GM19328 (cell line): ENCODE measurements around the gene THSD7A.

Source experiments
- ATAC-seq: cut with Tn5 transposase; IDR thresholded peaks from one replicate; pipeline ENCODE4 v1.9.1; 2021; ENCODE audit warnings: mild to moderate bottlenecking, moderate library complexity; ENCODE audit not compliant: unreplicated experiment

The THSD7A gene

DNA sequence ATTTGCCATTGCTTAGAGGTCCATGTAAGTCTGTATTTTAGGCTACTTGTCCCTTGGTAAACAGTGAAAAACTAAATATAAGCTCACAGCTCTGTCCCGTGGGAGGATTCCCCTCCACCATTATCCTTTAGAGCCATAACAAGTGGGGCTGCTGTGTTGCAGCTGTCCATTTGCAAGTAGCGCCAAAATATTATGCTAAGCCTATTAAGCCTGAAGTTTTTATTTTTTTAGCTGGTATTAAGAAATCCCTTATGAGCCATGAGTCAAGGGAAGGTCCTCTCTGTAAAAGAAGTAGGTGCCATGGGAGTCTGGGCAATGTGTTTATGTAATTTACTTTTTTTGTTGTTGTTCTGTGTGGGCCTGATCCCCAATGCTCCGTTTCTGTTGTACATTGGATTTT is 183.9 kb downstream of the THSD7A start:
- no peak for ATAC-seq

DNA sequence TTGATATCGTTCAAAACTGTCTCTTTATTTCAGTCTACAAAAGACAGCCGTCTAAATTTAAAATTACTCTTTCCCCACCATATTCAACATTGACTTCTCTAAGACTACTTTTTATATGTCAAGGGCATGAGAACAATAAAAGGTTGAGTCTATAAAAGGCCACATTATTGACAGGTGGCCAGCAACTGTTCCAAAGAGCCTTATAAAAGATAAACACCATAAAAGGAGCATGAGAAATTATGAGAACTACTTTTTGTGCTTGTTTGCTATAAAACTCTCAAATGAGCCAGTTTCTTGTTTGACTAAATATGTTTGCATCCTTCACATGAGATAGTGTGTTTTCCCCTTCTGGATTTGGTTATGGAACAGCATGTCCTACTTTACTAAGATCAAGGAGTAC is 189.2 kb downstream of the THSD7A start:
- ATAC-seq, result no peak

DNA sequence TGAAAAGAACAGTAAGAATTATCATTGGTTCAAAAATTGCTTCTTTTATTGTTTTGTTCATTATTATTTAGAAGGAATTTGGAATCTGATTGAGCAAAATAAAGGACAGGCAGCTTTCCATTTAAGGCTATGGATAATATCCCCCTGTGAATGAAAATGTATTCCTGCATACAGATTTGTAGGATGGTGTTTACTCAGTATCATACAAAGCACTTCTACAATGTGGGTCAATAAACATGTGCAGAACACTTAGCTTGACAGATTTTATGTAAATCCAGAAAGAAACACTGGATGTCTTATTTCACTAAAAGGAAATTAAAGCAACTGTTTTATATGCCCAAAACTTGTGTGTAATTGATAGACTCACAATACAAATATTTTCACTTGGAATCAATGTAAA is 189.7 kb downstream of the THSD7A start:
- no peak for ATAC-seq

DNA sequence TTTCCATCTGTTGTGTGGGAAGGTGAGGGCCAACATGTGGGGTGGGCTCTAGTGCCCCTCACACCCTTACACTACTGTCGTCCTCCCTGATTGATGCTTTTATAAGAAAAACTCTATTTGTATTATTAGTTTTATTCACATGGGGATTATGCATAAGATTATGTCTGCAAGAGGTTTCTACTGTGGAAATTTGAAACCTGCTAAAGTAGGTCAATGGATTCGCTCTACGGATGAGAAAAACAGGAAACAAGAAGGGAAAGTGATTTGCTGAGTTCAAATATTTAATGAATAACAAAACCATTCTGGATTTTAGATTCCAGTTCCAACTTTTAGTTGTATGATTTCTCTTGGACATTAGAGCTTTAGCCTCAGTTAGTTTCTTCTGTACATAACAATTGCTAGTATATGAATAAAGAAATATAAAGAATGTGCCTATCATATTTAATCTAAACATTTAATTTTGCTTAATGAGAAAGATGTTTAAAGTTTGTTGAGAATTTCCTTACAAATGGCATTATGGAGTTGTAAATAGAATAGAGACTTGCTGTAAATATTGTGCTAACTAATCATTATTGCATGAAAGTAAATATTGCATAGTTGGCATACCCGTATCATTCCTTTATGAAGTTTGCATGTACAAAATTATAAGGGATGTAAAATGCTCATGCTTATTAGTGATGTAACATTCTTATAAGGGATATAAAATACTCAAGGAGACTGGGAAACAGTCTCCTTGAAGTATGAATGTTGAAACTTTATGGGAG is 193.8 kb downstream of the THSD7A start:
- ATAC-seq, result no peak

DNA sequence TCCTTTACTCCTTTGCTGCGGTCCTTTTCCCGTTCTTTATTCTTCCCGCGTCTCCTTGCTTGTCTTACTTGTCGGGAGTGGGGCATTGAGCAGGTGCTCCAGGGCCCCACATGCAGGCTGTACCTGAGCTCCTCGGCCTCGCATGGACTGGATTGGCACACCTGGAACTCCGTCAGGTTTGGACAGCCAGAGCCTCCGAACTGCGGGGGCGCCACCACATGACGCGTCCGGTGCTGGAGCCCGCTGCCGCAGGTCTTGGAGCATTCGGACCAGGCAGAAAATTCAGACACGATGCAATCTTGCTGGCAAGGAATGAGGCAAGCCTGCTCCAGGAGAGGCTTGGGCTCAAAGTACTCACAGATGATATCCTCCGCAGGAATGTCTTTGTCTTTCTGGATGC is 195.7 kb downstream of the THSD7A start:
- no peak for ATAC-seq

DNA sequence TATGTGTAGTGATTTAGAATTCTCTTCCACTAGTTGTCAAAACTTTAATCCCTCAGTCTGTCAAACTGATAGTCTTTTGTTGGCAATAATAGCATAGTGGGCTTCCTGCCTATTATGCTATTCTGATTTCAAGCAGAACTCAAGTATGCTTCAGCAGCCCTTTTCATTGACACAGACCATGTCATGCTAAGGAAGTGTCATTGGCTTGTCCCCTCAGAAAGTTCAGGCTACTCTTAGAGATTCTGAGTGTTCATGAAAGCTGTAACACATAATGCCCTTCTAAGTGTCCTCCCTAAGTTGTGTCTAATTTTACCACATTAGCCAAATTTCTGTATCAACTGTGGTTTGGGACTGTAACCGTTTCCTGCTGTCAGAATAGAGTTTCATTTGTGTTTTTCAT is 198.7 kb downstream of the THSD7A start:
- no peak for ATAC-seq

DNA sequence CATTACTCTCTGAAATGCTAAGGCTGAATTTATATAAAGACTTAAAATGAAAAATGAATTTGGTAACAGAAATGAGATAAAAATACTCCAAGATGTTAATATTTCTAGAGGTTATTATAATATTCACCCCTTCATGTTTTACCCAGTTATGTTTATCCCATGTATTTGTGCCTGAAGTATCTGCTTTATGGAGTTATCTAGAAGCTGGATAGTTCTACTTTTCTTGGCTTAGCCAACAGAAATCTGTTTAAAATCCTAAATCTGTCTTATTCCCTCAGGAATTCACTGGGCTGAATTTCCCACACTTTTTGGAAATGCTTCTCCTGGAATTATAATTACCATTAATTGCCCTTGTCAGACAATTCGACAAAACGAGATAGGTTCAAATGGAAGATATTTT is 201.6 kb downstream of the THSD7A start:
- no peak for ATAC-seq

DNA sequence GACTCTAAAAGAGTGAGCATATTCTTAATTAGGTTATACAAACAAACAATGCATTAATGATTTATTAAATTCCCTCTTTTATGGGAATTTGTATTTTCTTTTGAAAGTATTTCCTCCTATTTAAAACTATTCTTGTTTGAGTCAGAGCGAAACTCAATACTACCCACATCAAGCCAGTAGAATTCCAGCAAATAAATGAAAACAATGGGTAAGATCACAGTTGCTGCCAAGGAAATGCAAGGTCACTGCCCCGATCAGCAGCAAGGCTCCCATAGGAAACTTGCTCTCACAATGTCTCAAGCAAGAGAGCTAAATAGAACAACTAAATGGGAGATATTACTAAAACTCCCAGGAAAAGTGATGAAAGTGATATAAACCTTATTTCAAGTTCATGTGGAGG is 206.3 kb downstream of the THSD7A start:
- no peak for ATAC-seq

DNA sequence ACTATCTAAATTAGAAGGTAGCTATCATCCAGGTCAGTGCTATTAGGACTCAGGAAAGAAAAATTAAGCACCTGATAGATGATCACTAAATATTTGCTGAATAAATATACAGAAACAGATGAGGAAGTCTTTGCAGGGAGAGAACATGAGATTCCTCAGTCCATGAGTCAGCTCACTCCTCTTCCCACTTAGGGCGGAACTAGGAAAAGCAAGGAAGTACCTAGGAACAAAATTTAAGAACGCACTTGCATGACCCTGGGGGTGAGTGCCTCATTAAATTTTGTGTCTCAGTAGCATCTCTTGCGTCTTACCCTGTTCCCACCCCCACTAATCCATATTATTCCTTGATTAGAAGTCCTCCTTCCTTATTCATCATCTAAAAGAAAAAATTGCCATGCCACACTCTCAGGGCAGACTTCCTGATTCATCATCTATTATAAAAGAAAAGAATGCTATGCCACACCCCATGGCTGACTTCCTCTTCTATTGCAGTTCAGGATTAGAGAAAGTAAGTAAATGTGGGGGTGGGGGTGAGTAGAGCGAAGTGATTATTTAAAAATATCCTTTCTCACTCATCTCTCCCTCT is 208.8 kb downstream of the THSD7A start:
- ATAC-seq, result no peak

DNA sequence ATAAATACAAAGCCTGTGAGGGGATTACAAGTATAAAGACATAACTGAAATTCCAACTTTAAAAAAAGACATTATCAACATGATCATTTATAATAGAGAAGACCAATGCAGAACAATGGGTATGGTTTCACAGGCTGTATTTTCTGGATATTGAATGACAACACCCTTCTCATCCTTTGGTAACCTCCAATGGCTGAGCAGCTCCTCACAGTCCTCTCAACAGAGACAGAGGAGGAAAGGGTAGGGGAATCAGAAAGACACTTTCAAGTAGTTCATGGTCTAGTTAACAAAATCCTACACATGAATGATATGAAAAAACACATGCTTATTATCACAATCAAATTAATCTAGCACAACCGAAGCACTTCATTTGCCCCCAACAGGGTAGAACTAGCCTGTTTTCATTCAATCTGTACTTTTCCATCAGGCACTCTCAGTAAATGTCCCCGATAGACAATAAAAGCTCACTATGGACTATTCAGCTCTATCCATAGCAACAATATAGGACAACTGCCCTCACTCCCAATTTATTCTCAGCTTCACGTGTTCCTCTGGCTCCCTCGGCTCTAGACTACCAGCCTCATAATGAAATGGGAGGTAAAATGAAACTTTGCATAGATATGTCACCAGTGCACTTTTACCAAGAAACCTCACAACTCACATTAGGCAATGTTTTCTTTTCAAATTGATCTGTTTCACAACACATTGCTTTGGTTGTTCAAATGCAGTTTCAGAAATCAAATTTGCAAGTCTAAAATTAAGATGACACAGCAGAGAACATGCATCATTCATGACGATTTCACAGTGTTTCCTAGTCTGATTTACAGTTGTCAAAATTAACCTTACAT is 211.4 kb downstream of the THSD7A start:
- ATAC-seq, result no peak

DNA sequence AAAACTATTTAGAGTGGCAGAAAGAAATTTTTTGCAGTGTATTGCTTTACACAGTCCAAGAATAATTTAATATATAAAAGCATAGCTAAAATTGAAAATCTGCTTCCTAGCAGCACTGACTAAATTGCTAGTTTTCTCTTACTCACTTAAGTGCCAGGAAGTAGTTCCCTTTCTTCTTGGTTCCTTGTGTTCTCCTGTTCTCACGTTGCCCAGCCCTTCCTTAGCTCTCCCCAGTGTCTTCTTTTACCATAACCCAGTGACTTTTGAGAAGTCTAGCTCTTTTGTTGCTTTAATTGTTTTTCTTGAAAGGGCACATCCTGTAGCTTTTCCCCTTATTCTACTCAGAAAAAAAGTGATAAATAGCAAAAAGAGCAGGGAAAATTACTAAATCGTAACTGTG is 215.5 kb downstream of the THSD7A start:
- no peak for ATAC-seq

DNA sequence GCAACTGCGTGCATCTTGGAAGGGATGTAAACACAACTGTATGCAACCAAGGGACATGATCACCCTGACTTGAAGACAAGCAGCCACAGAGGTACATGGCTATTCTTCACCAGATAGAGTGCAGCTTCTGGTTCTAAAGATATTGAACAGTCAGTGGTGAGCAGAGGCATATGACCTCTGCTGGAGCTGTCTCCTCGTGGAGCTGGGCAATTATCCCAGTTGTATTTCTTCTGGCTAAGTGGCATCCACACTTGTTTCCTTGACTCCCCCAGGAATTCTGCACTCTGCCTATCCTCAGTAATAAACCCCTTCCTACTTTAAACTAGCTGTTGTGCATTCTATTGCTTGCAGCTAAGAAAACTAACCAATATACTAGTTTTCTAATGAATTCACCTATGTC is 216.8 kb downstream of the THSD7A start:
- no peak for ATAC-seq

DNA sequence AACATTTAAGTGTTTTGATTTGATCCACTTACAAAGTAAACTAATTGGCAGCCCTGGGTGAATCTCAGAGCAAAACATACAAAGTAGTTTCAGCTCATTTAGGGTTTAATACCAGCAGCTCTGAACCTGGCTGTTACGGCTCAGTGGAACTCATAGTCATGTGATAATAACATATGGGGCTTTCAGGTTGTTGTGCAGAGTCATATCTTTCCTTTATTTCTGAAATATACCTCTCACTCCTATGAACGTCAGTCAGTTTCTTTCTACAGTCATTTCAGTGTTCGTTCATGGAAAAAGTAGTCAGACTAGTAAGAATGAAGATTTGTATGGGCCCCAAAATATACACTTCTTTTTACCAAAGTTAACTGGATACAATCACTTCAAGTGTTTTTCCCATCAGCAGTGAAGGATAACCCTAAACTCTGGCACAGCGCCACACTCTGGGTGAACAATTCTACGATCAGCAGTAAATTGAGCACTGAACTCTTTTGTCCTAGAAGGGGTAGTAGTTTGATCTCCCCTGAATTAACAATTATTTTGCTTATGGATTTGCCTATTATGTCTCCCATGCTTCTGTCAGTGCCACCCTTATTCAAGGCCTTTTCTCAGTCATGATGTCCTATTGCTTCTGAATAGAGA is 218.6 kb downstream of the THSD7A start:
- peak; percentile 91 for ATAC-seq

DNA sequence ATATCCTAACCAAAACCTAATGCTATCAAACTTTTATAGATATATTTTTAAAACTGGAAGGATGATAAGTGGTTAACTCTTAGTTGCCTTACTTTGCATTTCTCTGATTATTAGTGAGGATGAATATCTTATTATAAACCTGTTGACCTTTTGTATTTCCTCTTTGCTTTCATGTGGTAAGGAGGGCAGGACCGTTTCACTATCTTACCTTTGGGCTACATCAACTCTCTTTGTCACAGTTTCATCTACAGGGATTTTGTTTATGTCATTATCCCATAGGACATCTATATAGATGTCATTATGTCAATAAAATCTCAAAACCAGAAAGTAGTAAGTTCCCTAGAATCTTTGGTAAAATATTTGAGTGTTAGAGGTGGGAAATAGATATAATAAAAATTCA is 219.3 kb downstream of the THSD7A start:
- ATAC-seq, result no peak

DNA sequence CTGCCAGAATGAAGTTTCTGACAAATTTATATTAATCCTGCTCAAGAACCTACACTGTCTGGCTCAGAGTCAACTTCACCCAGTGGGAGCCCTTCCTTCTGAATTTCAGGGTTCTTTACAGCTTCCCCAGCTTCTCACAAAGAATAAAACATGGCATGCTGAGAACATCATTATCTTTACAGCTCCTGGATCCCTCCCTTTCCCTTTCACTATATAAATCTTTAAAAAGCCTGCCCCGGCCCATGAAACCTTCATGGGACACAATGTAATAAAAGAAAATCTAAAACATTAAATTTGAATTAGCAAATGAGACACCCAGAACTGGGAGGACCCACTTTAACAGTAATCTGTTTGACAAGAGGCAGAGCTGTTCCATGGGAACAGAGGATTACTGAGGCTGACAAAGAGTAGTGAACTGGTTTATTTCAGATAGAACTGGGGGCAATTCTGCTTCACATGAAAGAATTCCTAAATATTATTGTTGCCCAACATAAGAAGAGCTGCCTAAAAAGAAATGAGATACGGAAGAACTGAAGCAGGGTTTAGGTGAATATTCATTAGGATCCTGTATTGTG is 222.8 kb downstream of the THSD7A start:
- ATAC-seq, result no peak

DNA sequence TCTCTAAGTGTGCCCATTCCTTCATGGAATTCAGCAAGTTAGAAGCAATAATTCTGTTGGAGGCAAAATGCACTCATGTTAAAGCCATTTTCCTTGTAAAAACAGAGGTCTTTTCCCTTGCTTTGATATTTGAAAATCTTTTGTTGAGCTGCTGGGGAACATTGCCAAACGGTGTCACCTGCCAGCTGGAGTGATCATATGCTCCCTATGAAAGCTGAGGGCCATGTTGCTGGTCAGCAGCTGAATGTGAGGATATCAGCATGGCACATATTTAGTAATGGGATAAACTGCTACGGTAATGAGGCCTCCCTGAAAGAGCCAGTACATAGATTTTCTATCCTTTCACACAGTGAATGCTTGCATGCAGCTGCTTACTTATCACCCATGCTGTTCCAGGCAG is 224.3 kb downstream of the THSD7A start:
- no peak for ATAC-seq

DNA sequence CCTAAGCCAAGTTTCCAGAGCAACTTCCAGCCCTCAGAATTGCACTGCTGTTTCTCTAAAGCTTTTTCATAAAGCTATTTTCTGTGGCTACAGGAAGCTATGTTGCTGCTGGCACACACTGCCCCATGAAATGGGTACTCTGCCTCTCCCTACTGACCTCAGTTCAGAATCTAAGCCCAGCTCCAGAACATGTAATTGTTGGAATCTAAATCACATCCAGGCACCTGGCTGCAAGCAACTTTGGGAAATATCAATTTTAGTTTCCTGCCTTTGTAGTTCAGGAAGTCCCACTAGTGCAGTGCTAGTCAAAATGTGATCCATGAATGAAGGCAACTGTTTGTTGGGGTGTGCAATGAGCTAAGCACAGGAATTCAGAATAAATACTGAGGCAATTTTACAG is 226.2 kb downstream of the THSD7A start:
- ATAC-seq, result no peak

DNA sequence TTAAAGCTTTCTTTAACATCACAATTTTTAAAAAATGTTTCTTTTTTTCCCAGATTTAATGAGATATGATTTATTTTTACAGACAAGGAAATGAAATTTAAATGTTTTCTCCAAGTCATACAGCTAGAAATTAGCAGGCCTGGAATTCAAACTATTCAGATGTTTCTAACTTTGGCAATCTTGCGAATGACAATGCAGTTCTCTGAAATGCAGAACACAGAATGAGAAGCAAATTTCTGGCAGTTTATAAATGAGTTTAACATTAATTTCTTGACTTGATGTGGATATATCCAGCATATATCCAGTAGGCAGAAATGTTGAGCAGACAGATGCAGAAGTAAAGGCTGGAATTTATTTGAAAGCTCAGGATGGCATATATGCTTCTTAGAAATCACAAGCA is 227.5 kb downstream of the THSD7A start:
- no peak for ATAC-seq

DNA sequence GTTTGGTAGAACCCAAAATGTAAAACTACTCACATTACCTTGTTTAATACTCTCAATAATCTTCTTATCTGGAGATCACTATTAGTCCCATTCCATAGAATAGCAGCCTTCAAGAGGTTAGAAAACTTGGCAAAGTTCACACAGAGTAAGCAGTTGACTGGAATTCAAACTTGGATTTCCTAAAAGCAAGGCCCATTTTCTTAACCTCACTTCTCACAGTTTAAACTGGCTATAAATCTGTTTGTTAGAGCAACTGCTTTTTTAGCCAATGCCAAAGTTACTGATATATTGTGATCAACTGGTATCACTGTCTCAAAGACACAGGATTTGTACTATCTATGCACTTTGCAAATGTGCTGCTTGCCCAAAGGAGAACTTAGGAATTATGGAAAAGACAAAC is 230.2 kb downstream of the THSD7A start:
- no peak for ATAC-seq

DNA sequence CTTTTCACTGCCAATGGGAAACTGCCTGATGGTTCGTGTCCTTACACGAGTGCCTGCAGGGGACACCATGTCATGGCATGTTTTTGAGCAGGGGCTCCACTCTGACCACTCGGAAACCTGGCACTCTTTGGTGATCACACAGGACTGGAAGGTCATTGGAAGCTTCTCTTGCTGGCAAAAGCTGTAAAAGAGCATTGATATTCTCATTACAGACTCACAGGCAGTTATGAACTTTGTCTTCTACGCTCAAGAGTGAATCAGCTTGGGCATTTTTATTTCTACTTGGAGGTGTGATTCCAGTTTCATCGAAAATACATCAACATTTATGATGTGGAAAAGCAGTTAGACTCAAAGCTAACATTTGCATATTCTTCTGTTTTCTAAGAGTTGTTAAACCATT is 238.7 kb downstream of the THSD7A start:
- no peak for ATAC-seq

DNA sequence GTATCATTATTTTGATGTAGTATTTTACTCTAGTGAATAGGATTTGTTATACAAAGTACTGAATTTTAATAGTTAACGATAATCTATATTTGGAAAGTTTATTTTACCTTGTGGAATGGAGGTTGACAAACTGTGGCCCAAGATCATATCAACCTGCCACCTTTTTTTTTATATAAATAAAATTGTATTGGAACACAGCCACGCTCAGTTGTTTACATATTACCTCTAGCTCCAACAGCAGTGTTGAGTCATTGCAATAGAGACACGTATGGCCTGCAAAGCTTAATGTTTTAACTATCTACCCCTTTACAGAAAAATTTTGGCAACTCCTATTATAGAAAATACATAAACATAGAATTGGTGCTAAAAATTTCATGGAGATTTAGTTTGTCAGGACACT is 239.3 kb downstream of the THSD7A start:
- no peak for ATAC-seq
